ENCODE measurements around the gene ATP8B4. TPM values are rescaled to one million over a fixed set of nuclear protein-coding genes. Genes with fewer than 3 reads are reported as not detected.

ATP8B4 gene
- total and polyA plus RNA-seq, 5 donors from 2014 or later: 2.8 TPM; not detected in 4

- Histone ChIP-seq H3K27ac (ENCODE audit: insufficient read depth, low read length, poor library complexity, severe bottlenecking) (no peak overlapping the region), H3K27me3 (ENCODE audit: control insufficient read depth, insufficient read depth, low read length) (no peaks in the 10 kb centered on the region), H3K4me1 (ENCODE audit: control insufficient read depth, insufficient read depth, low read length, poor library complexity, severe bottlenecking) (no peaks in the 10 kb centered on the region), H3K36me3 (ENCODE audit: control insufficient read depth, insufficient read depth, low read length) (no peaks in the 10 kb centered on the region), H3K4me3 (ENCODE audit: low read depth, low read length) (no peak overlapping the region), H3K9me3 (ENCODE audit: control insufficient read depth in 2 of 2, low read length in 2 of 2) (no peaks in the 10 kb centered on the region)
- Mint-ChIP-seq H3K4me3 (no peak overlapping the region), H3K27ac (no peak overlapping the region), H3K36me3 (no peaks in the 10 kb centered on the region), H3K4me1 (peaks cover 0 to 5% (median 0%) of the 10 kb centered on the region in 4 donors), H3K9me3 (peaks cover 0 to 6% (median 0%) of the 10 kb centered on the region in 7 donors), H3K27me3 (no peaks in the 10 kb centered on the region)
- DNase-seq: no peak
- ATAC-seq (ENCODE audit: low read depth in 2 of 2): no peak
Measured at GRCh38 chr15:49881866-49882265, 237.2 kb downstream of the ATP8B4 start.

- peaks cover 0 to 6% (median 0%) of the 10 kb centered on the region in 7 donors for H3K9me3 Mint-ChIP-seq
- no peaks in the 10 kb centered on the region for H3K36me3 Mint-ChIP-seq
- peaks cover 0 to 5% (median 0%) of the 10 kb centered on the region in 4 donors for H3K4me1 Mint-ChIP-seq
- ATAC-seq (ENCODE audit: low read depth in 2 of 2) (no peak), DNase-seq (no peak)
- Histone ChIP-seq H3K27me3 (ENCODE audit: control insufficient read depth, insufficient read depth, low read length) (no peaks in the 10 kb centered on the region), H3K9me3 (ENCODE audit: control insufficient read depth in 2 of 2, low read length in 2 of 2) (no peaks in the 10 kb centered on the region), H3K27ac (ENCODE audit: insufficient read depth, low read length, poor library complexity, severe bottlenecking) (no peak overlapping the region), H3K4me1 (ENCODE audit: control insufficient read depth, insufficient read depth, low read length, poor library complexity, severe bottlenecking) (no peaks in the 10 kb centered on the region), H3K36me3 (ENCODE audit: control insufficient read depth, insufficient read depth, low read length) (no peaks in the 10 kb centered on the region), H3K4me3 (ENCODE audit: low read depth, low read length) (no peak overlapping the region)
- no peak overlapping the region for H3K4me3 Mint-ChIP-seq
- H3K27me3 Mint-ChIP-seq: no peaks in the 10 kb centered on the region
- H3K27ac Mint-ChIP-seq: no peak overlapping the region
Measured at GRCh38 chr15:49881433-49881832, 237.6 kb downstream of the ATP8B4 start.

- no peak overlapping the region for H3K4me3 ChIP-seq (ENCODE audit: low read depth, low read length)
- H3K27me3 Mint-ChIP-seq: no peaks in the 10 kb centered on the region
- H3K36me3 Mint-ChIP-seq: no peaks in the 10 kb centered on the region
- ATAC-seq (ENCODE audit: low read depth in 2 of 2) (no peak), DNase-seq (no peak)
- no peaks in the 10 kb centered on the region for H3K4me1 Mint-ChIP-seq
- H3K4me3 Mint-ChIP-seq: no peak overlapping the region
- H3K27ac Mint-ChIP-seq: no peak overlapping the region
- no peak overlapping the region for H3K27ac ChIP-seq (ENCODE audit: insufficient read depth, low read length, poor library complexity, severe bottlenecking)
- peaks cover 0 to 2% (median 0%) of the 10 kb centered on the region in 7 donors for H3K9me3 Mint-ChIP-seq
- no peaks in the 10 kb centered on the region for H3K9me3 ChIP-seq (ENCODE audit: control insufficient read depth in 2 of 2, low read length in 2 of 2)
- H3K4me1 ChIP-seq (ENCODE audit: control insufficient read depth, insufficient read depth, low read length, poor library complexity, severe bottlenecking): no peaks in the 10 kb centered on the region
- no peaks in the 10 kb centered on the region for H3K27me3 ChIP-seq (ENCODE audit: control insufficient read depth, insufficient read depth, low read length)
- no peaks in the 10 kb centered on the region for H3K36me3 ChIP-seq (ENCODE audit: control insufficient read depth, insufficient read depth, low read length)
Measured at GRCh38 chr15:49877873-49878521, 241.0 kb downstream of the ATP8B4 start.

GRCh38 chr15:49877117-49877872 lies 241.7 kb downstream of the ATP8B4 start:
- DNase-seq (no peak), ATAC-seq (ENCODE audit: low read depth in 2 of 2) (no peak)
- H3K9me3 Mint-ChIP-seq: no peaks in the 10 kb centered on the region
- H3K27ac Mint-ChIP-seq: no peak overlapping the region
- no peaks in the 10 kb centered on the region for H3K36me3 Mint-ChIP-seq
- no peaks in the 10 kb centered on the region for H3K27me3 Mint-ChIP-seq
- Histone ChIP-seq H3K36me3 (ENCODE audit: control insufficient read depth, insufficient read depth, low read length) (no peaks in the 10 kb centered on the region), H3K4me3 (ENCODE audit: low read depth, low read length) (no peak overlapping the region), H3K9me3 (ENCODE audit: control insufficient read depth in 2 of 2, low read length in 2 of 2) (no peaks in the 10 kb centered on the region), H3K27me3 (ENCODE audit: control insufficient read depth, insufficient read depth, low read length) (no peaks in the 10 kb centered on the region), H3K27ac (ENCODE audit: insufficient read depth, low read length, poor library complexity, severe bottlenecking) (no peak overlapping the region), H3K4me1 (ENCODE audit: control insufficient read depth, insufficient read depth, low read length, poor library complexity, severe bottlenecking) (no peaks in the 10 kb centered on the region)
- H3K4me3 Mint-ChIP-seq: no peak overlapping the region
- no peaks in the 10 kb centered on the region for H3K4me1 Mint-ChIP-seq

- no peaks in the 10 kb centered on the region for H3K4me1 ChIP-seq (ENCODE audit: control insufficient read depth, insufficient read depth, low read length, poor library complexity, severe bottlenecking)
- H3K27me3 Mint-ChIP-seq: no peaks in the 10 kb centered on the region
- H3K4me3 ChIP-seq (ENCODE audit: low read depth, low read length): no peak overlapping the region
- ATAC-seq (ENCODE audit: low read depth in 2 of 2) (no peak), DNase-seq (no peak)
- no peak overlapping the region for H3K27ac Mint-ChIP-seq
- H3K9me3 Mint-ChIP-seq: no peaks in the 10 kb centered on the region
- no peaks in the 10 kb centered on the region for H3K36me3 Mint-ChIP-seq
- no peaks in the 10 kb centered on the region for H3K27me3 ChIP-seq (ENCODE audit: control insufficient read depth, insufficient read depth, low read length)
- no peak overlapping the region for H3K4me3 Mint-ChIP-seq
- no peaks in the 10 kb centered on the region for H3K36me3 ChIP-seq (ENCODE audit: control insufficient read depth, insufficient read depth, low read length)
- H3K27ac ChIP-seq (ENCODE audit: insufficient read depth, low read length, poor library complexity, severe bottlenecking): no peak overlapping the region
- no peaks in the 10 kb centered on the region for H3K9me3 ChIP-seq (ENCODE audit: control insufficient read depth in 2 of 2, low read length in 2 of 2)
- no peaks in the 10 kb centered on the region for H3K4me1 Mint-ChIP-seq
Measured at GRCh38 chr15:49876401-49877038, 242.5 kb downstream of the ATP8B4 start.

- DNase-seq (no peak), ATAC-seq (ENCODE audit: low read depth in 2 of 2) (no peak)
- Mint-ChIP-seq H3K4me3 (no peak overlapping the region), H3K36me3 (no peaks in the 10 kb centered on the region), H3K9me3 (no peaks in the 10 kb centered on the region), H3K27ac (no peak overlapping the region), H3K27me3 (no peaks in the 10 kb centered on the region), H3K4me1 (no peaks in the 10 kb centered on the region)
- Histone ChIP-seq H3K4me3 (ENCODE audit: low read depth, low read length) (no peak overlapping the region), H3K27me3 (ENCODE audit: control insufficient read depth, insufficient read depth, low read length) (no peaks in the 10 kb centered on the region), H3K36me3 (ENCODE audit: control insufficient read depth, insufficient read depth, low read length) (no peaks in the 10 kb centered on the region), H3K4me1 (ENCODE audit: control insufficient read depth, insufficient read depth, low read length, poor library complexity, severe bottlenecking) (no peaks in the 10 kb centered on the region), H3K27ac (ENCODE audit: insufficient read depth, low read length, poor library complexity, severe bottlenecking) (no peak overlapping the region), H3K9me3 (ENCODE audit: control insufficient read depth in 2 of 2, low read length in 2 of 2) (no peaks in the 10 kb centered on the region)
Measured at GRCh38 chr15:49875392-49875791, 243.6 kb downstream of the ATP8B4 start.

GRCh38 chr15:49870472-49870871 lies 248.6 kb downstream of the ATP8B4 start:
- no peaks in the 10 kb centered on the region for H3K36me3 ChIP-seq (ENCODE audit: control insufficient read depth, insufficient read depth, low read length)
- no peaks in the 10 kb centered on the region for H3K4me1 ChIP-seq (ENCODE audit: control insufficient read depth, insufficient read depth, low read length, poor library complexity, severe bottlenecking)
- no peak overlapping the region for H3K4me3 Mint-ChIP-seq
- H3K27me3 ChIP-seq (ENCODE audit: control insufficient read depth, insufficient read depth, low read length): no peaks in the 10 kb centered on the region
- no peak overlapping the region for H3K27ac Mint-ChIP-seq
- no peak overlapping the region for H3K4me3 ChIP-seq (ENCODE audit: low read depth, low read length)
- ATAC-seq (ENCODE audit: low read depth in 2 of 2): no peak
- no peak overlapping the region for H3K27ac ChIP-seq (ENCODE audit: insufficient read depth, low read length, poor library complexity, severe bottlenecking)
- no peaks in the 10 kb centered on the region for H3K4me1 Mint-ChIP-seq
- peaks cover 0 to 3% (median 0%) of the 10 kb centered on the region in 7 donors for H3K9me3 Mint-ChIP-seq
- H3K27me3 Mint-ChIP-seq: no peaks in the 10 kb centered on the region
- DNase-seq: no peak
- no peaks in the 10 kb centered on the region for H3K9me3 ChIP-seq (ENCODE audit: control insufficient read depth in 2 of 2, low read length in 2 of 2)
- no peaks in the 10 kb centered on the region for H3K36me3 Mint-ChIP-seq

All from CD4-positive, CD25-positive, alpha-beta regulatory T cell (primary cell).